Mucosa of descending colon (tissue), 3 donors: Measurements from ENCODE around the gene DLAT. TPM values are rescaled to one million over a fixed set of nuclear protein-coding genes. Genes with fewer than 3 reads are reported as not detected.

Experiments
- ATAC-seq: fragments of 200-7000 bp; cut with Tn5 transposase; one replicate; pipeline ENCODE4 v1.9.1; 2020; ENCODE audit warnings: mild to moderate bottlenecking, moderate library complexity
- DNase-seq, 3 donors: peaks; one replicate each; pipeline ENCODE4 v3.0.0-alpha.2; 2020
- H3K36me3 ChIP-seq: fragments of 200-600 bp; one replicate; pipeline ENCODE4 v1.8.0; 2021; ENCODE audit warnings: low read depth, mild to moderate bottlenecking
- H3K4me1 ChIP-seq: fragments of 200-600 bp; one replicate; pipeline ENCODE4 v1.8.0; 2021; ENCODE audit warnings: low read depth, mild to moderate bottlenecking
- H3K4me3 ChIP-seq: fragments of 200-600 bp; one replicate; pipeline ENCODE4 v1.8.0; 2021; ENCODE audit warnings: mild to moderate bottlenecking
- H3K9me3 ChIP-seq: fragments of 200-600 bp; one replicate; pipeline ENCODE4 v1.8.0; 2021; ENCODE audit warnings: mild to moderate bottlenecking
- intact Hi-C, 2 donors: fragments of 100-400 bp; cut with DNase I in 1 of 2; cut with micrococcal nuclease in 1 of 2; formaldehyde crosslinking; loops; one replicate each; pipeline versions ENCODE4 v1.11.0 to v1.11.1; 2022; cut with DNase I, micrococcal nuclease
- total RNA-seq, 3 donors: library from RNA; stranded (reverse); fragmentation: NEBNext Ultra II Directional in 2 of 3; extraction: Animal tissue kit (Norgen Biotek cat#: 25700) in 2 of 3; gene quantifications; one replicate each; pipeline versions ENCODE4 v1.2.1 to v1.2.4, GENCODE V29; 2021 to 2023
- TF ChIP-seq, protein P1 (sequence below): fragments of 200-600 bp; IDR thresholded peaks from one replicate; pipeline ENCODE4 v1.8.0; 2022; ENCODE audit warnings: antibody characterized with exemption, mild to moderate bottlenecking
- donor health status: DM: no; HTN: no; CAD: no; lungs with moderate emphysema.
- donor health status: DM: no; HTN: no; CAD: no.
- donor health status: DM: no; HTN: yes; CAD: no.

DLAT gene
- total RNA-seq, 3 donors from 2014 or later = 51.1 to 54.2 (median 51.4) TPM

DNA sequence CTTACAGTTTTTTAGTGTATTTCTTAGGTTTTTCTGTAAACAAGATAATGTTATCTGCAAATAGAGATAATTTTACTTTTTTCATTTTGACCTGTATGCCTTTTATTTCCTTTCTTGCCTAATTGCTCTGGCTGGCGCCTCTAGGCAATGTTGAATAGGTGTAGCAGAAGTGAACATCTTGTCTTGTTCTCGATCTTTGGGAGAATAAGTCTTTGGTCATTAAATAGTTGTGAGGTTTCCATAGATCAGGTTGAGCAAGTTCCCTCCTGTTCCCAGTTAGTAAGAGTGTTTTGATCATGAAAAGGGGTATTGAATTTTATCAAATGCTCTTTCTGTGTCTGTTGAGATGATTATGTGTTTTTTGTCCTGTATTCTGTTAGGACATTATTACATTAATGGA lies 24.6 kb downstream of the DLAT start:
- intact Hi-C loops = no loop called here
- H3K36me3 ChIP-seq = no peaks in the 10 kb centered on the region
- DNase-seq = no peak
- H3K9me3 ChIP-seq = no peaks in the 10 kb centered on the region
- TF ChIP-seq, protein P1, sequence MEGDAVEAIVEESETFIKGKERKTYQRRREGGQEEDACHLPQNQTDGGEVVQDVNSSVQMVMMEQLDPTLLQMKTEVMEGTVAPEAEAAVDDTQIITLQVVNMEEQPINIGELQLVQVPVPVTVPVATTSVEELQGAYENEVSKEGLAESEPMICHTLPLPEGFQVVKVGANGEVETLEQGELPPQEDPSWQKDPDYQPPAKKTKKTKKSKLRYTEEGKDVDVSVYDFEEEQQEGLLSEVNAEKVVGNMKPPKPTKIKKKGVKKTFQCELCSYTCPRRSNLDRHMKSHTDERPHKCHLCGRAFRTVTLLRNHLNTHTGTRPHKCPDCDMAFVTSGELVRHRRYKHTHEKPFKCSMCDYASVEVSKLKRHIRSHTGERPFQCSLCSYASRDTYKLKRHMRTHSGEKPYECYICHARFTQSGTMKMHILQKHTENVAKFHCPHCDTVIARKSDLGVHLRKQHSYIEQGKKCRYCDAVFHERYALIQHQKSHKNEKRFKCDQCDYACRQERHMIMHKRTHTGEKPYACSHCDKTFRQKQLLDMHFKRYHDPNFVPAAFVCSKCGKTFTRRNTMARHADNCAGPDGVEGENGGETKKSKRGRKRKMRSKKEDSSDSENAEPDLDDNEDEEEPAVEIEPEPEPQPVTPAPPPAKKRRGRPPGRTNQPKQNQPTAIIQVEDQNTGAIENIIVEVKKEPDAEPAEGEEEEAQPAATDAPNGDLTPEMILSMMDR = no peak
- H3K4me1 ChIP-seq = no peaks in the 10 kb centered on the region
- no peak overlapping the region for H3K4me3 ChIP-seq
- ATAC-seq = no peak

DNA sequence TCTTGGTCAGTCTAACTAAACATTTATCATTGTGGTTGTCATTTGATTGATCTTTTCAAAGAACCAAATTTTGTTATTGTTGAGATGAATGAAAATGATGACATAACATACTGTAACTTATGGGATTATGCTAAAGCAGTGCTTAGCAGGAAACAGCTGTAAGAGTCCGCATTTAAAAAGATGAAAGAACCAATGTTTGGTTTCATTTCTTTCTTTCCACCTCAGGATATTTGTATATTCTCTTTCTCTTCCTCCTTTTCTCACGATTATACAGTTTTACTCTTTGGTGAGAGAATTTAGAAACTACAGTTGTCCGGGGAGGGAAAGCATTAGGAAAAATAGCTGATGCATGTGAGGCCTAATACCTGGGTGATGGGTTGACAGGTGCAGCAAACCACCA lies 25.5 kb downstream of the DLAT start:
- no peak for ATAC-seq

DNA sequence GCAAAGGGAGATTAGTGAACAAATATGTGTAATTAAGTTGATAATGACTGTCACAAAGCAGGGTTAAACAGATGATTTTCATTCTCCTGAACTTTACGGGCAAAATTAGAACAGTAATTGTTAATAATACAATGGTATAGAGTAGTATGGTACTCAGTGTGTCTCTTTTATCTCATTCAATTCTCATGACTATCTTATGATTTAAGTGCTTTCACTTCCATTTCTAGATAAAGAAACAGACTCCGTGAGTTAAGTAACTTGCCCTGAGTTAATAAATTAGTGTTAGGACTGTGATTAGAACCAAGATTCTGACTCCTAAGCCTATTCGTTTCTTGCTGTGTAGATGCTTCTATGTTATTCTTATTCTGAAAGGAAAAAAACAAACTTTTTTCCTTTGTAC lies 26.6 kb downstream of the DLAT start:
- no peak overlapping the region for H3K4me3 ChIP-seq
- H3K9me3 ChIP-seq = no peaks in the 10 kb centered on the region
- no peaks in the 10 kb centered on the region for H3K36me3 ChIP-seq
- TF ChIP-seq, protein P1 = no peak
- no peak for ATAC-seq
- no peaks in the 10 kb centered on the region for H3K4me1 ChIP-seq
- intact Hi-C loops = no loop called here
- DNase-seq = no peak

More for the DNA sequence above, 25.5 kb downstream of the DLAT start:
- intact Hi-C loops = no loop called here
- TF ChIP-seq, protein P1 = no peak
- no peak for DNase-seq
- H3K4me3 ChIP-seq = no peak overlapping the region
- H3K4me1 ChIP-seq = no peaks in the 10 kb centered on the region
- H3K9me3 ChIP-seq = no peaks in the 10 kb centered on the region
- no peaks in the 10 kb centered on the region for H3K36me3 ChIP-seq

DNA sequence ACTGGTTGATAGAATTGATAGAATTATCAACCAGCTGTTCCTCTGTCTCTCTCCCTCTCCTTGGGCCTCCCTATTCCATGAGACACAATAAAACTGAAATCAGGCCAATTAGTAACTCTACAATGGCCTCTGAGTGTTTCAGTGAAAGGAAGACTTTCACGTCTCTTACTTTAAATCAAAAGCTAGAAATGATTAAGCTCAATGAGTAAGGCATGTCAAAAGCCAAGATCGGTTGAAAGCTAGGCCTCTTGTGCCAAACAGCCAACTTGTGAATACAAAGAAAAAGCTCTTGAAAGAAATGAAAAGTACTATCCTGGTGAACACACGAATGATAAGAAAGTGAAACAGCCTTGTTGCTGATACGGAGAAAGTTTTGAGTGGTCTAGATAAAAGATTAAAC lies 32.0 kb downstream of the DLAT start:
- no peaks in the 10 kb centered on the region for H3K4me1 ChIP-seq
- intact Hi-C loops = no loop called here
- TF ChIP-seq, protein P1 = no peak
- no peaks in the 10 kb centered on the region for H3K36me3 ChIP-seq
- H3K4me3 ChIP-seq = no peak overlapping the region
- no peak for ATAC-seq
- H3K9me3 ChIP-seq = no peaks in the 10 kb centered on the region
- no peak for DNase-seq

DNA sequence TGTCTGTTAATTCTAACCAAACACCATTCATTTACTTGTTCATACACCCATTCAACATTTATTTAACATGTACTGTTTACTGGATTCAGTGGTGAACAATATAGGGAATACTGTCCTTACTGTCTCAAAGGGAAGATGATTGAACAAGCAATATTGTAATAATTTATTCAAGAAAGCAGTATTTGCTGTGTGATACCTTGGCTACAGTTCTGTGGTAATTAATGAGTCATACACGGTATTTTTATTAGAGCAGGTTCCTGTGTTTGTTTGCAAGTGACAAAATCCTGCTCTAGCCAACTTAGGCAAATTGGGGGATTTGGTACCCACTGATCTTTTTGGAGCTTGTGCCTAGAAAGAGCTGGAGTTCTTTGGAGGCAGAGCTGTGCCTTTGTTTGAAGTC lies 32.9 kb downstream of the DLAT start:
- intact Hi-C loops = no loop called here
- ATAC-seq = no peak
- no peaks in the 10 kb centered on the region for H3K36me3 ChIP-seq
- H3K4me3 ChIP-seq = no peak overlapping the region
- no peak for DNase-seq
- no peaks in the 10 kb centered on the region for H3K4me1 ChIP-seq
- no peaks in the 10 kb centered on the region for H3K9me3 ChIP-seq
- TF ChIP-seq, protein P1 = no peak

DNA sequence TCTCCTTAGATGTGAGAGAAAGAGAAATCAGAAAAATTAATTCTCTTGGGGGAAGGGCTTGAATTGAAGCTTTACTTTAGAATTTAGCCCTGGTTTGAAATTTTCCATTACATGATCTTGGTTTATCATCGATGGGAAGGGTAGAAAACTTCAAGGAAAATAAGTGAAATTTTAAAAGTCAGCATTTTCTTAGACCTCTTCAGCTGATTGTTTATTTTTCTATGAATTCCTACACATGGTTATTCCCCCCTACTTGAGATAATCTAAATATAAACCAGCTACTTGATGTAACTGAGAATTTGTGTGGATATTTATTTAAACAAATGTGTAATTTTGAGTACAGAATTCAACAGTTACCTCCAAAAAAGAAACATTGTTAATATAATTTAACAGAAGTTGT lies 37.7 kb downstream of the DLAT start:
- H3K36me3 ChIP-seq = no peaks in the 10 kb centered on the region
- H3K9me3 ChIP-seq = no peaks in the 10 kb centered on the region
- intact Hi-C loops = no loop called here
- ATAC-seq (no peak), DNase-seq (no peak)
- TF ChIP-seq, protein P1 = no peak
- H3K4me1 ChIP-seq = no peaks in the 10 kb centered on the region
- no peak overlapping the region for H3K4me3 ChIP-seq
